Uterus (tissue), 2 donors: ENCODE results near the gene ACOT2.

Experiments
- POLR2A ChIP-seq, 2 donors: fragments of 450-650 bp; IDR thresholded peaks; one replicate each; pipeline ENCODE4 v1.6.1; 2016; ENCODE audit warnings: antibody characterized with exemption in 2 of 2, mild to moderate bottlenecking in 1 of 2, moderate library complexity in 1 of 2
- TF ChIP-seq, protein P1 (sequence below), 4 experiments: fragments of 200-600 bp in 2 of 4; fragments of 450-650 bp in 2 of 4; sonication (generic) in 2 of 4; IDR thresholded peaks; one replicate each; pipeline ENCODE4 v1.5.1; 2016 to 2019; ENCODE audit warnings: antibody characterized with exemption in 4 of 4, mild to moderate bottlenecking in 2 of 4, moderate library complexity in 1 of 4

DNA sequence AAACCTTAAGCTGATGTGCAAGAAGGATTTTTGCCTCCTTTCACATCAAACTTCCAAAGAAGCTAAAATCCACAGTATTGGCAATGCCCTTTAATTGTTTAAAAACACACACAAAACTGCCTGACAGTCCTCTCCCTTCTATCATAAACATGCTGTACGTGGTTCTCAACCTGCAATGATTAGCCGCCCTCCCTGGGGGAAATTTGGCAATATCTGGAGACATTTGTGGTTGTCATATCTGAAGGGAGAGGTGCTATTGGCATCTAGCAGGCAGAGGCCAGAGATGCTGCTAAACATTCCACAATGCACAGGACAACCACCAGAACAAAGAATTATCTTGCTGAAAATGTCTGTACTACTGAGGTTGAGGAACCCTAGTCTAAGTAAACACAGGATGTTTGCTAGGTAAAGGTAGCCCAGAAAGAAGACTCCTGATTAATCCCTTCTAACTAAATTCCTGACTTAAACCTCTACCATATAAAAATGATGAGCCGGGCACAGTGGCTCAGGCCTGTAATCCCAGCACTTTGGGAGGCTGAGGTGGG is 44.5 kb downstream of the ACOT2 start:
- TF ChIP-seq, protein P1, sequence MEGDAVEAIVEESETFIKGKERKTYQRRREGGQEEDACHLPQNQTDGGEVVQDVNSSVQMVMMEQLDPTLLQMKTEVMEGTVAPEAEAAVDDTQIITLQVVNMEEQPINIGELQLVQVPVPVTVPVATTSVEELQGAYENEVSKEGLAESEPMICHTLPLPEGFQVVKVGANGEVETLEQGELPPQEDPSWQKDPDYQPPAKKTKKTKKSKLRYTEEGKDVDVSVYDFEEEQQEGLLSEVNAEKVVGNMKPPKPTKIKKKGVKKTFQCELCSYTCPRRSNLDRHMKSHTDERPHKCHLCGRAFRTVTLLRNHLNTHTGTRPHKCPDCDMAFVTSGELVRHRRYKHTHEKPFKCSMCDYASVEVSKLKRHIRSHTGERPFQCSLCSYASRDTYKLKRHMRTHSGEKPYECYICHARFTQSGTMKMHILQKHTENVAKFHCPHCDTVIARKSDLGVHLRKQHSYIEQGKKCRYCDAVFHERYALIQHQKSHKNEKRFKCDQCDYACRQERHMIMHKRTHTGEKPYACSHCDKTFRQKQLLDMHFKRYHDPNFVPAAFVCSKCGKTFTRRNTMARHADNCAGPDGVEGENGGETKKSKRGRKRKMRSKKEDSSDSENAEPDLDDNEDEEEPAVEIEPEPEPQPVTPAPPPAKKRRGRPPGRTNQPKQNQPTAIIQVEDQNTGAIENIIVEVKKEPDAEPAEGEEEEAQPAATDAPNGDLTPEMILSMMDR (IDR thresholded peaks at IDR 0.05) = no peak
- TF ChIP-seq POLR2A (IDR thresholded peaks at IDR 0.05) = no peak
